Amygdala (tissue), 56 donors: ENCODE results near the gene SREK1.
"Not testable (repeated sequence)": the region's sequence is repeated elsewhere in the genome, so short reads cannot be mapped to it uniquely, and the experiment has no call there.

Source experiments
- DNase-seq, 56 donors: peaks; one replicate each; lab custom pipeline; 2025; lab: John Stamatoyannopoulos, UW

Gene SREK1

GRCh38 chr5:66213533-66213932 lies 69.4 kb downstream of the SREK1 start:
- no peak for DNase-seq

GRCh38 chr5:66222455-66222854 lies 78.4 kb downstream of the SREK1 start:
- no peak for DNase-seq

GRCh38 chr5:66222896-66223295 lies 78.8 kb downstream of the SREK1 start:
- not testable (repeated sequence) for DNase-seq

GRCh38 chr5:66223637-66224036 lies 79.5 kb downstream of the SREK1 start:
- peak in 19 of 56 donors; percentile 0 to 68 (median 6) for DNase-seq

GRCh38 chr5:66224274-66224673 lies 80.2 kb downstream of the SREK1 start:
- DNase-seq, result no peak

GRCh38 chr5:66224773-66225553 lies 80.9 kb downstream of the SREK1 start:
- DNase-seq, result no peak

- no peak for DNase-seq
Observed at GRCh38 chr5:66230551-66230950, 86.5 kb downstream of the SREK1 start.

- no peak for DNase-seq
Observed at GRCh38 chr5:66231508-66231907, 87.4 kb downstream of the SREK1 start.

GRCh38 chr5:66232275-66232674 lies 88.2 kb downstream of the SREK1 start:
- no peak for DNase-seq

GRCh38 chr5:66232706-66233445 lies 88.8 kb downstream of the SREK1 start:
- no peak for DNase-seq
